ENCODE results near the gene HECTD4.

- TF ChIP-seq, protein P1, sequence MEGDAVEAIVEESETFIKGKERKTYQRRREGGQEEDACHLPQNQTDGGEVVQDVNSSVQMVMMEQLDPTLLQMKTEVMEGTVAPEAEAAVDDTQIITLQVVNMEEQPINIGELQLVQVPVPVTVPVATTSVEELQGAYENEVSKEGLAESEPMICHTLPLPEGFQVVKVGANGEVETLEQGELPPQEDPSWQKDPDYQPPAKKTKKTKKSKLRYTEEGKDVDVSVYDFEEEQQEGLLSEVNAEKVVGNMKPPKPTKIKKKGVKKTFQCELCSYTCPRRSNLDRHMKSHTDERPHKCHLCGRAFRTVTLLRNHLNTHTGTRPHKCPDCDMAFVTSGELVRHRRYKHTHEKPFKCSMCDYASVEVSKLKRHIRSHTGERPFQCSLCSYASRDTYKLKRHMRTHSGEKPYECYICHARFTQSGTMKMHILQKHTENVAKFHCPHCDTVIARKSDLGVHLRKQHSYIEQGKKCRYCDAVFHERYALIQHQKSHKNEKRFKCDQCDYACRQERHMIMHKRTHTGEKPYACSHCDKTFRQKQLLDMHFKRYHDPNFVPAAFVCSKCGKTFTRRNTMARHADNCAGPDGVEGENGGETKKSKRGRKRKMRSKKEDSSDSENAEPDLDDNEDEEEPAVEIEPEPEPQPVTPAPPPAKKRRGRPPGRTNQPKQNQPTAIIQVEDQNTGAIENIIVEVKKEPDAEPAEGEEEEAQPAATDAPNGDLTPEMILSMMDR (IDR thresholded peaks at IDR 0.05; ENCODE audit: low read length): no peak
- TF ChIP-seq EZH2 (IDR thresholded peaks at IDR 0.05; ENCODE audit: borderline replicate concordance, low read length): no peak
Measured at GRCh38 chr12:112349431-112349830, 32.8 kb downstream of the HECTD4 start.
